GM23248 (cell line): ENCODE results near the gene SEMA4D. TPM values are rescaled to one million over a fixed set of nuclear protein-coding genes. Genes with fewer than 3 reads are reported as not detected.
A peak's percentile ranks its signal among the peaks of the same experiment; 100 is the strongest.

Experiments used
- DNase-seq: peaks from one replicate; pipeline ENCODE4 v3.0.0-alpha.2; 2015
- H2AFZ ChIP-seq: fragments of 200-600 bp; sonication (generic); 2 replicates; pipeline ENCODE4 v1.6.1; 2016; ENCODE audit warnings: antibody characterized with exemption
- H3F3A ChIP-seq: fragments of 200-600 bp; sonication (generic); 2 replicates; pipeline ENCODE4 v1.6.1; 2016; ENCODE audit warnings: mild to moderate bottlenecking, antibody characterized with exemption, mixed run types; ENCODE audit not compliant: insufficient read depth
- H3K27ac ChIP-seq: fragments of 200-600 bp; sonication (generic); 2 replicates; pipeline ENCODE4 v1.5.1; 2016; ENCODE audit warnings: mild to moderate bottlenecking
- H3K27me3 ChIP-seq: fragments of 200-600 bp; sonication (generic); replicated peaks from 2 replicates; pipeline ENCODE4 v1.6.1; 2016; ENCODE audit warnings: mild to moderate bottlenecking; ENCODE audit not compliant: insufficient read depth
- H3K36me3 ChIP-seq: fragments of 200-600 bp; sonication (generic); 2 replicates; pipeline ENCODE4 v1.6.1; 2016; ENCODE audit warnings: low read depth, mild to moderate bottlenecking
- H3K4me1 ChIP-seq: fragments of 200-600 bp; sonication (generic); 2 replicates; pipeline ENCODE4 v1.6.1; 2016; ENCODE audit warnings: mild to moderate bottlenecking; ENCODE audit not compliant: insufficient read depth
- H3K4me2 ChIP-seq: fragments of 200-600 bp; sonication (generic); one replicate; pipeline ENCODE4 v1.6.1; 2016; ENCODE audit warnings: mild to moderate bottlenecking; ENCODE audit not compliant: unreplicated experiment
- H3K4me3 ChIP-seq: fragments of 200-600 bp; sonication (generic); 2 replicates; pipeline ENCODE4 v1.5.1; 2016; ENCODE audit warnings: mild to moderate bottlenecking
- H3K79me2 ChIP-seq: fragments of 200-600 bp; sonication (generic); 2 replicates; pipeline ENCODE4 v1.6.1; 2016; ENCODE audit warnings: mild to moderate bottlenecking; ENCODE audit not compliant: insufficient read depth
- H3K9ac ChIP-seq: fragments of 200-600 bp; sonication (generic); 2 replicates; pipeline ENCODE4 v1.6.1; 2016; ENCODE audit warnings: mild to moderate bottlenecking
- H3K9me2 ChIP-seq: fragments of 200-600 bp; sonication (generic); 2 replicates; pipeline ENCODE4 v1.6.1; 2016; ENCODE audit warnings: mixed run types, mild to moderate bottlenecking, moderate library complexity; ENCODE audit not compliant: insufficient read depth
- H3K9me3 ChIP-seq: fragments of 200-600 bp; sonication (generic); one replicate; pipeline ENCODE4 v1.6.1; 2017; ENCODE audit warnings: low read depth
- H4K20me1 ChIP-seq: fragments of 200-600 bp; sonication (generic); 2 replicates; pipeline ENCODE4 v1.6.0; 2016; ENCODE audit not compliant: insufficient read depth
- EZH2 ChIP-seq: fragments of 200-600 bp; sonication (generic); IDR thresholded peaks from 2 replicates; pipeline ENCODE4 v1.6.1; 2018; ENCODE audit warnings: antibody characterized with exemption, mild to moderate bottlenecking; ENCODE audit not compliant: insufficient read depth, poor library complexity, severe bottlenecking
- EZH2phosphoT487 ChIP-seq: fragments of 200-600 bp; sonication (generic); IDR thresholded peaks from 2 replicates; pipeline ENCODE4 v1.6.1; 2018; ENCODE audit warnings: antibody characterized with exemption, moderate library complexity, mild to moderate bottlenecking, low read depth; ENCODE audit not compliant: insufficient read depth
- WGBS, 2 experiments: methylation state at CpG; one replicate each; pipeline ENCODE4 v1.1.6; 2015 to 2017; ENCODE audit warnings: low lambda C conversion rate in 2 of 2, low coverage in 1 of 2; ENCODE audit errors: missing lambda C conversion rate in 2 of 2; 5-methylcytosine and 5-hydroxymethylcytosine counted together
- in situ Hi-C: fragments of 300-500 bp; cut with MboI; formaldehyde crosslinking; loops from 2 replicates; pipeline ENCODE4 v1.15.0; 2020
- polyA plus RNA-seq: library from polyadenylated mRNA; unstranded; fragments of >200 nt; fragmentation: Nextera tagmentation; extraction: Ambion mirVana; gene quantifications from 2 replicates; pipeline ENCODE4 v1.2.1, GENCODE V29; 2016
- total RNA-seq: library from RNA; depleted of rRNA; stranded (reverse); fragments of >200 nt; shearing (Covaris generic); gene quantifications from 2 replicates; pipeline ENCODE4 v1.2.3, GENCODE V29; 2014

Gene SEMA4D
- total and polyA plus RNA-seq, 2 experiments from 2014 or later = 0.11 TPM

DNA sequence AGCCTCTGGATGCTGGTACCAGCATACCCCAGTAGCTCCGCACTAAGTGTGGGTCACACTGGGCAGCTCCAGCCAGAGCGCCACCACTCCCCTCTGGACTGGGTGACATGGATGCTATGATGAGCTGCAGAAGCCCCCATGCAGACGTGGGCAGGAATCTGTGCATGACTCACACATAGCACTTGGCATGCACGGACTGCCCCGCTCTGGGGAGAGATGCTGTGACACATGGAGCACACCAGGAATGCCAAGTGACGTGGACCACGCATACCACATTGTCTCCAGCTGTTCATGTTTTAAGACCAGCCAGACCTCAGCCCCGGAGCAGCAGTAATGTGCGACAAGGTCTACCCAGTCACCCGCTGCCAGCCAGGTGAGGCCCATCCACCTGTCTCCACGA lies 64.1 kb downstream of the SEMA4D start:
- in situ Hi-C loops = no loop called here
- TF ChIP-seq EZH2 (no peak), EZH2phosphoT487 (no peak)
- Histone ChIP-seq H3K27me3 (no peaks in the 10 kb centered on the region; the same call in 1 of the 2 replicates), H3K4me2 (no peak overlapping the region), H3K9me3 (no peaks in the 10 kb centered on the region), H3K9me2 (no peaks in the 10 kb centered on the region), H3K9ac (no peak overlapping the region), H3K27ac (no peak overlapping the region), H3F3A (no peaks in the 10 kb centered on the region), H3K36me3 (no peaks in the 10 kb centered on the region), H3K4me3 (no peak overlapping the region), H2AFZ (no peak overlapping the region), H3K4me1 (peaks cover 6% of the 10 kb centered on the region; the same call in 1 of the 2 replicates), H3K79me2 (no peaks in the 10 kb centered on the region), H4K20me1 (no peaks in the 10 kb centered on the region)
- WGBS, 2 experiments = 24 to 26% methylated on average over 11 of the region's 11 CpGs
- DNase-seq = peak; percentile 85

DNA sequence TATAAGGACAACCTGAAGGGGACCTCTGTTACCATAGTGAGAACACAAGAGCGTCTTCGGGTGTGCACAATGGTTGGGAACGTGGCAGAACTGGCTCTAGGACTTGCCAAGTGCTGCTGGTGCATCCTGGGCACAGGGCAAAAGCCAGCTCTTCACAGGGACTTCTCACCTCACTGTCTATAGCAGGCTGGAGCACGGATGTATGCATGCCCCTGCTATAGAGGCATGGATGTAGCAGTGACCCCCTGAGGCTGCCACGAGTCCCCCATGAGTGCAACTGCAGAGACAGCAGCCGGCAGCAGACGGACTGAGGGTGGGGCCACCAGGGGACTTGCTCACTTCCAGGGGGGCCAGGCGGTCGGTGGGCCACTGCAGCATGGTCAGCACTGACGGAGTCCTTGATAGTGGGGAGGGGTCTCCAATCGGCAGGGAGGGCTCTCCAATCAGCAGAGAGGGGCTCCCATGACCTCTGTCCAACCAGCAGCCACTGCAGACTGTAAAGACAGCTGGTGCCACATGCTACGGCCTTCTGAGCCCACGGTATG lies 64.9 kb downstream of the SEMA4D start:
- H3K4me2 ChIP-seq = no peak overlapping the region
- H3K4me1 ChIP-seq = peaks cover 6% of the 10 kb centered on the region; the same call in 1 of the 2 replicates
- H3K27ac ChIP-seq = no peak overlapping the region
- DNase-seq = no peak
- no peaks in the 10 kb centered on the region for H4K20me1 ChIP-seq
- H3K27me3 ChIP-seq = no peaks in the 10 kb centered on the region; the same call in 1 of the 2 replicates
- no peak overlapping the region for H3K9ac ChIP-seq
- no peak overlapping the region for H2AFZ ChIP-seq
- in situ Hi-C loops = no loop called here
- WGBS, 2 experiments = 63 to 66% methylated on average over 13 of the region's 13 CpGs
- no peak overlapping the region for H3K4me3 ChIP-seq
- no peak for TF ChIP-seq EZH2phosphoT487
- TF ChIP-seq EZH2 = no peak
- no peaks in the 10 kb centered on the region for H3K9me3 ChIP-seq
- H3K36me3 ChIP-seq = no peaks in the 10 kb centered on the region
- no peaks in the 10 kb centered on the region for H3K79me2 ChIP-seq
- H3K9me2 ChIP-seq = no peaks in the 10 kb centered on the region
- no peaks in the 10 kb centered on the region for H3F3A ChIP-seq

DNA sequence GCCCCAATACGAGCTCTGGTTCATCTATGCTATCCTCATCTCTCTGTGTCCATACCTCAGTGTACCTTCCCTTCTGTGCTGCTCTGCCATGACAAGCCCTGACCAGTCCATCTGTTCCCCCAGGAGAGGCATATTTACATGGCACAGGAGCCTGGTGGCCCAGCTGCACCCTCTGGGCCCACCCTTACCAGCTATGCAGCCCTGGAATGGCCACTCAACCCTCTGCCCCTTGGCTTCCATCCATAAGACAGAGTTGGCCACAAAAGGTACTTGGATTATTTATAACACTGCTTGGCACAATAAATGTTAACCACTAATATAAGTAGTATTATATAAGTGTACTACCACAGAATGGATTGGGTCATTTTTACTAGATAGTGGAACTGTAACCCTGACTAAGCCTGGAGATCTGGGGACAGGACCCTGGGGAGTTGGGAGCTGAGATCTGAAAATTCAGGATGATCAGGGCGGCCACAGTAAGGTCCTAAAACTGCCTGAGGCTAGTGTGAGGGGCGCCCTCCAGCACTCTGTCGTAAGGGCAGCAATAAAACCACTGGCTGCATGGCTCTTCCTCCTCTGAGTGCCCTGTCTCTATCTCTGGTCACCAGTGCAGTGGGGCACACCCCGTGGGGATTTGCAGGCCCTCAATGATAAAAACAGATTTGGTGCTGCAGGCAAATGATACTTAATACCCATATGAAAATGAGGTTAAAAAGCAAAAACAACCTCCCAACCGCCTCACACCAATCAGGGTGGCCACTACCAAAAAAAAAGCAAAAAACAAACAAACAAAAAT lies 65.8 kb downstream of the SEMA4D start:
- no peaks in the 10 kb centered on the region for H4K20me1 ChIP-seq
- H3K27ac ChIP-seq = no peak overlapping the region
- no peaks in the 10 kb centered on the region; the same call in 1 of the 2 replicates for H3K27me3 ChIP-seq
- H3K79me2 ChIP-seq = no peaks in the 10 kb centered on the region
- no peaks in the 10 kb centered on the region for H3K9me2 ChIP-seq
- H3K9ac ChIP-seq = no peak overlapping the region
- peaks cover 6% of the 10 kb centered on the region; the same call in 1 of the 2 replicates for H3K4me1 ChIP-seq
- no peak overlapping the region for H3K4me2 ChIP-seq
- in situ Hi-C loops = no loop called here
- no peak for TF ChIP-seq EZH2phosphoT487
- TF ChIP-seq EZH2 = no peak
- H3K36me3 ChIP-seq = no peaks in the 10 kb centered on the region
- no peak overlapping the region for H3K4me3 ChIP-seq
- 71 to 82% methylated on average over 6 of the region's 6 CpGs for WGBS, 2 experiments
- no peak overlapping the region for H2AFZ ChIP-seq
- no peaks in the 10 kb centered on the region for H3F3A ChIP-seq
- DNase-seq = no peak
- no peaks in the 10 kb centered on the region for H3K9me3 ChIP-seq

DNA sequence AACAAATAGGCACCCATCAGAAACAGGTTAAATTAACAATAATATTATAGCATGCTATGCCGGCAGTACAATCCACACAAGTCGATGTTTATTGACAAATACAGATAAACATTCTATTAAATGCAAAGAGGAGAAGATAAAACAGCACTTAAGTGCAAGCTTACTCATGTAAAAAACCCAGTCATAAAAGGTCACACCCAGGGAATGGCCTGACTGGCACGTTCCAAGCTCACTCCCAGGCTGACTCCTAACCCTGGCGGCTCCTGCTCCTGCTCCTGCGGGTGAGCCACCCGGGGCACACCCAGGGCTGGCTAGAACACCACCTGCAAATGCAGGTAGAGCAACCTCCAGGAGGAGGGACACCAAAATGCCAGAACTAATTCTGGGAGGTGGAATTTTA lies 66.9 kb downstream of the SEMA4D start:
- in situ Hi-C loops = no loop called here
- 20 to 21% methylated on average over 6 of the region's 6 CpGs for WGBS, 2 experiments

More for the DNA sequence above, 66.9 kb downstream of the SEMA4D start:
- H3K27me3 ChIP-seq = no peaks in the 10 kb centered on the region; the same call in 1 of the 2 replicates
- H3K4me2 ChIP-seq = no peak overlapping the region
- no peak overlapping the region for H2AFZ ChIP-seq
- TF ChIP-seq EZH2 (no peak), EZH2phosphoT487 (no peak)
- H3K36me3 ChIP-seq = no peaks in the 10 kb centered on the region
- H3K4me1 ChIP-seq = peaks cover 6% of the 10 kb centered on the region; the same call in 1 of the 2 replicates
- H3F3A ChIP-seq = no peaks in the 10 kb centered on the region
- no peak overlapping the region for H3K4me3 ChIP-seq
- no peaks in the 10 kb centered on the region for H4K20me1 ChIP-seq
- no peak overlapping the region for H3K27ac ChIP-seq
- no peaks in the 10 kb centered on the region for H3K9me2 ChIP-seq
- H3K9me3 ChIP-seq = no peaks in the 10 kb centered on the region
- no peaks in the 10 kb centered on the region for H3K79me2 ChIP-seq
- DNase-seq = peak; percentile 61
- H3K9ac ChIP-seq = no peak overlapping the region
